Uterus (tissue), 2 donors: ENCODE results near the gene BATF3.

ENCODE experiments used
- CTCF ChIP-seq, 4 experiments: fragments of 200-600 bp in 2 of 4; fragments of 450-650 bp in 2 of 4; sonication (generic) in 2 of 4; IDR thresholded peaks; one replicate each; pipeline ENCODE4 v1.5.1; 2016 to 2019; ENCODE audit warnings: antibody characterized with exemption in 4 of 4, mild to moderate bottlenecking in 2 of 4, moderate library complexity in 1 of 4
- POLR2A ChIP-seq, 2 donors: fragments of 450-650 bp; IDR thresholded peaks; one replicate each; pipeline ENCODE4 v1.6.1; 2016; ENCODE audit warnings: antibody characterized with exemption in 2 of 2, mild to moderate bottlenecking in 1 of 2, moderate library complexity in 1 of 2

DNA sequence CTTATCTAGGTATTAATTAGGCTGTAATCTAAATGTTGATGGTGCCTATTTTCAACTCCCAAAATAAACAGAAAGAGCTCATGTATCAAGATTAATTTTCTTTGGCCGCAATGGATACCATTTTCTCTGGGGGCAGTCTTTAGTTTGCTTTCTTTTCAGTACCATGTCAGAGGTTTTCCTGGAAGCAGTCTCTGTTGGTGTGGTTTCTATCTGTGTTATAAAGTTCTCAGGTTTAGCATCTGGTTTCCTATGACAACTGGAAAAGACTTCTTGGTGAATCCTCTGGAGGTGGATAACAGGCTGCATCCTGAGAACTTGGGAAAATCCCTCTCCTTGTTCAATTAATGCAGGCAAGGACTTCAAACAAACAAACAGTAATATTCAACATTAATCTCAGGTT is 38.7 kb upstream of the BATF3 start:
- TF ChIP-seq CTCF (IDR thresholded peaks at IDR 0.05), result no peak
- no peak for TF ChIP-seq POLR2A (IDR thresholded peaks at IDR 0.05)
